ENCODE results near the gene SHROOM4. TPM values are rescaled to one million over a fixed set of nuclear protein-coding genes. Genes with fewer than 3 reads are reported as not detected.

Gene SHROOM4
- total and polyA plus RNA-seq, 4 donors, result 10.9 to 15.5 (median 12.5) TPM

DNA sequence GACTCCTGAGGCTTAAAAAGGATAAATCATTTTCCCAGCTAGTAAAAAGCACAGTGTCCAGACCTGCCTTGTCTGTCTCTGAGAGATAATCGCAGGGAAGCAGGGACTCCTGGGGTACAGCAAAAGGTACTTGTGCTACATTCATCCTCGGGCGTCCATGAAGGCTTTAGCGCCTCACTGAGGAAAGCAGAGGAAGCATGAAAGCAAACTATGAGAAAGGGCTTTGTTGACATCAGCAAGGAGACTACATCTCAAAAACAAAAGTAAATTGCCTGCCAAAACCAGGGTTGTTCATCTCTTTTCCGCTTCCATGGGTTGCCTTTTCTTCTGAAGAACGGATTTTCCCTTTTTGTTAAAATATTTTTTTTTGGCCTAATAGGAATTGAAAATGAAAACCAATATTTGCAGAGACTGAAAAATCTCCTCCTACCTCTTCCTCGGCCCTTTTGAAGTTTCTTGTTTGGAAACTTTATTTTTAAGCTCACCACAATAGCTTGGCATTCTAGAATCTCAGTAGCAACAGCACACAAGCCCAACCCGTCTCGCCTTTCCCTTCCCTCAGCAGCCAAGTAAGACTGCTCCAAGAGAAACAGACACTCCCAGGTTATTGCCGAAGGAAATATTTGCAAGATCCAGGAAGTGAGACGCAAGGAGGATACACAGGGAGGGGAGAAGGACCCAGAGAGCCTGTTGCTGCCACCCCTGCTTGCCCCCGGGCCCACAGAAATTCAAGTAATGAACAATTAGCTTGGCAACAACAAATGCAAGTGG lies 195.0 kb downstream of the SHROOM4 start:
- peak in 1 of 6 donors; percentile 49 for DNase-seq (ENCODE audit: low read depth in 4 of 6, low spot score in 6 of 6)
- Histone ChIP-seq H3K4me1 (ENCODE audit: control insufficient read depth, insufficient read depth, low read length) (no peaks in the 10 kb centered on the region), H3K36me3 (ENCODE audit: control insufficient read depth, insufficient read depth, low read length) (no peaks in the 10 kb centered on the region), H3K4me3 (ENCODE audit: low read depth, low read length) (no peak overlapping the region), H3K27ac (ENCODE audit: low read depth, low read length) (peak overlapping the region; percentile 30), H3K27me3 (ENCODE audit: control insufficient read depth, insufficient read depth, low read length) (peaks cover 11% of the 10 kb centered on the region), H3K9me3 (ENCODE audit: control insufficient read depth, insufficient read depth, low read length) (no peaks in the 10 kb centered on the region)
- 30% methylated on average over 6 of the region's 12 CpGs for WGBS (ENCODE audit: insufficient coverage)

DNA sequence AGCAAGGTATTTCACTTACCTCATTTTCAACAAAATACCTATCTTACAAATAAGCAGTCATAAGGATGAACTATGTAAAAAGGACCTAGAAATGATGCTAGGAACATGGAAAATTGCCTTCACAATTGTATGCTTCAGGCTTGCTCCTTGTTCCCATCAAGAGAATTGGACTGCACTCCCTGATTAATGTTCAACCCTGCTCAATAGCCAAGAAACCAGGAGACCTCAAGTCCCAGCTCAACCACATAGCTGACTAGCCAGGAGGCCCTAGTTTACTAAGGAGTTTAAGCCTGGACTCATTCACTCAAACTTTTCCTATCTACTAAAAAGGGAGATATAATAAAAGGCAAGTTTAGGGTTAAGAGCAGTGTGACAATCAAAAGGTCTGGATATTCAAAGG lies 196.8 kb downstream of the SHROOM4 start:
- DNase-seq (ENCODE audit: low read depth in 4 of 6, low spot score in 6 of 6), result no peak
- Histone ChIP-seq H3K36me3 (ENCODE audit: control insufficient read depth, insufficient read depth, low read length) (no peaks in the 10 kb centered on the region), H3K4me3 (ENCODE audit: low read depth, low read length) (no peak overlapping the region), H3K27me3 (ENCODE audit: control insufficient read depth, insufficient read depth, low read length) (peaks cover 11% of the 10 kb centered on the region), H3K4me1 (ENCODE audit: control insufficient read depth, insufficient read depth, low read length) (no peaks in the 10 kb centered on the region), H3K27ac (ENCODE audit: low read depth, low read length) (no peak overlapping the region), H3K9me3 (ENCODE audit: control insufficient read depth, insufficient read depth, low read length) (no peaks in the 10 kb centered on the region)

DNA sequence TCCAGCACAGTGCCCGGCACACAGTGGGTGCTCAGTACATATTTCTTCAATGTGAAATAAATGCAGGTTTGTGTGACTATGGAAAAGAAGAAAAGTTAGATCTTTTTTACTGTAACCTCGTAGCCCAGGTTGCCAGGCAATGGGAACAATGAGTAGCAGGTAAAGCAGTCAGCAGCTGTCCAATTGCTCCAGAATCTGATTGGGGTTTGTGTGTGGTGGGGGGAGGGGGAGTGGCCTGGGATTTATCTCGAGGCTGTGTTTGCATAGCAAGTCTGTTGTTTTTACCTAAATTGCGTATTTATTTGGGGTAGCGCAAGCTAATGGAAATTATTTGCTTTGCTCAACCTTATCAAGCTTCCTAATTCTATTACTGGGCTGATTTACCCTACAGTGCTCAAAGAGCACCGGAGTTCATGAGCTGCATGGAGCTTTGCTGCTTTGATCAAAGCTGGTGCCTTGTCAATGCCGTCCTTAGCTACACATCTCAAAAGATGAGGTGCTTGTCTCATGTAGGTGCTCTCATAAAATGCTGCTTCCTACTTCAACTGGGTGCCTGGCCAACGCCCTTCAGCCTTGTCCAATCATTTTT lies 198.3 kb downstream of the SHROOM4 start:
- H3K4me3 ChIP-seq (ENCODE audit: low read depth, low read length), result no peak overlapping the region
- no peaks in the 10 kb centered on the region for H3K4me1 ChIP-seq (ENCODE audit: control insufficient read depth, insufficient read depth, low read length)
- H3K36me3 ChIP-seq (ENCODE audit: control insufficient read depth, insufficient read depth, low read length), result no peaks in the 10 kb centered on the region
- no peak overlapping the region for H3K27ac ChIP-seq (ENCODE audit: low read depth, low read length)
- H3K9me3 ChIP-seq (ENCODE audit: control insufficient read depth, insufficient read depth, low read length), result no peaks in the 10 kb centered on the region
- peaks cover 11% of the 10 kb centered on the region for H3K27me3 ChIP-seq (ENCODE audit: control insufficient read depth, insufficient read depth, low read length)
- DNase-seq (ENCODE audit: low read depth in 4 of 6, low spot score in 6 of 6), result no peak
- 62% methylated on average over 4 of the region's 8 CpGs for WGBS (ENCODE audit: insufficient coverage)

DNA sequence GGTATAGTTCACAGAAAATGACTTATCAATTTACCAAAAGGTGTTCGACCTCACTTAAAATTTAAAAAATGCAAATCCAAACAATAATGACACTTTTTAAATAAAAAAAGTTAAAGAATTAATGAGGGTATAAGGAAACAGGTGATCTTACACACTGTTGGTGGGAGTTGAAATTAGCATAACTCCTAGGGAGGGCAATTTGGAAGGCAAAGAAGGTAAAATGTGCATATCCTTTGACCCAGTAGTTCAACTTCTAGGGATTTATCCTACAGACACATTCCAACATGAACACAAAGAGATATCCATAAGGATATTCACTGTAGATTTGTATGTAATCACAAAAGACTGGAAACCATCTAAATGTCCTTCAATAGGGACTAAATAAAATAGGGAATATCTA lies 199.5 kb downstream of the SHROOM4 start:
- DNase-seq (ENCODE audit: low read depth in 4 of 6, low spot score in 6 of 6), result no peak
- H3K4me1 ChIP-seq (ENCODE audit: control insufficient read depth, insufficient read depth, low read length), result no peaks in the 10 kb centered on the region
- H3K36me3 ChIP-seq (ENCODE audit: control insufficient read depth, insufficient read depth, low read length), result no peaks in the 10 kb centered on the region
- H3K27ac ChIP-seq (ENCODE audit: low read depth, low read length), result no peak overlapping the region
- H3K27me3 ChIP-seq (ENCODE audit: control insufficient read depth, insufficient read depth, low read length), result peaks cover 11% of the 10 kb centered on the region
- no peaks in the 10 kb centered on the region for H3K9me3 ChIP-seq (ENCODE audit: control insufficient read depth, insufficient read depth, low read length)
- no peak overlapping the region for H3K4me3 ChIP-seq (ENCODE audit: low read depth, low read length)
- WGBS (ENCODE audit: insufficient coverage), result no CpG with 5 or more reads among the region's 1 CpG

DNA sequence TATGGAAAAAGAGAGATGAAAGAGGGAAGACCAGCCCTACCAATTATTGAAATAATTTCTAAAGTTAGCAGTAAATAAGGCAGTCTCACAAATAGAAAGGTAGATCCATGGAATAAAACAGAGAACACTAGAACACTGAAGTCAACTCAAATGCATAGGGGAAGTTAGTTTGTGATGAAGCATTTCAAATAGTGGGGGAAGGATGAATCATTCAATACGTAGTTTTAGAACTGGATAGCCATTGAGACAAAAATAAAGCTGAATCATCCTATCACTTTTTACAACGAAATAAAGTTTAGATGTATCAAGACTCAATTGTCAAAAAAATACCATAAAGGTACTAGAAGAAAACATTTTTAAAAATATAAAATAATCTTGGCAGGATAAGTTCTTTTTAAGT lies 200.1 kb downstream of the SHROOM4 start:
- Histone ChIP-seq H3K27me3 (ENCODE audit: control insufficient read depth, insufficient read depth, low read length) (peaks cover 11% of the 10 kb centered on the region), H3K4me1 (ENCODE audit: control insufficient read depth, insufficient read depth, low read length) (no peaks in the 10 kb centered on the region), H3K4me3 (ENCODE audit: low read depth, low read length) (no peak overlapping the region), H3K27ac (ENCODE audit: low read depth, low read length) (no peak overlapping the region), H3K9me3 (ENCODE audit: control insufficient read depth, insufficient read depth, low read length) (no peaks in the 10 kb centered on the region), H3K36me3 (ENCODE audit: control insufficient read depth, insufficient read depth, low read length) (no peaks in the 10 kb centered on the region)
- no CpG with 5 or more reads among the region's 2 CpGs for WGBS (ENCODE audit: insufficient coverage)
- DNase-seq (ENCODE audit: low read depth in 4 of 6, low spot score in 6 of 6), result no peak

DNA sequence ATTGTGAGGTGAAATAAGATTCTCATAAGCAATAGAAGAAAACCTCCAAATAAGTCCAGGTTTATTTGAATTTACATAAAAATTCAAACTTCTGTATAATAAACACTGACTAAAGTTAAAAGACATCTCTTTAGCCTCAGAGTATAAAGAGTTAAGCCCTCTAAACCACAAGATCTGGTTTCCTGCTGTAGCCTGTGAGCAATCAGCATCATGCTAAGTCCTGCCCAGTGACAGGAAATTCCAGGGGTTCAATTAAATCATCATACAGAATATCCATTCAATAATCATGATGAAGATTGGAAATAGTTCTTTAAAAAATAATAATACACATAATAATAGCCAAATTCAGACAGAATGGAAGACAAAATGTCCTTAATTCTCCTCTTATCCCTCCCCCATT lies 204.2 kb downstream of the SHROOM4 start:
- Histone ChIP-seq H3K27ac (ENCODE audit: low read depth, low read length) (no peak overlapping the region), H3K4me1 (ENCODE audit: control insufficient read depth, insufficient read depth, low read length) (no peaks in the 10 kb centered on the region), H3K4me3 (ENCODE audit: low read depth, low read length) (no peak overlapping the region), H3K9me3 (ENCODE audit: control insufficient read depth, insufficient read depth, low read length) (no peaks in the 10 kb centered on the region), H3K36me3 (ENCODE audit: control insufficient read depth, insufficient read depth, low read length) (peaks cover 5% of the 10 kb centered on the region), H3K27me3 (ENCODE audit: control insufficient read depth, insufficient read depth, low read length) (peaks cover 2% of the 10 kb centered on the region)
- no peak for DNase-seq (ENCODE audit: low read depth in 4 of 6, low spot score in 6 of 6)

DNA sequence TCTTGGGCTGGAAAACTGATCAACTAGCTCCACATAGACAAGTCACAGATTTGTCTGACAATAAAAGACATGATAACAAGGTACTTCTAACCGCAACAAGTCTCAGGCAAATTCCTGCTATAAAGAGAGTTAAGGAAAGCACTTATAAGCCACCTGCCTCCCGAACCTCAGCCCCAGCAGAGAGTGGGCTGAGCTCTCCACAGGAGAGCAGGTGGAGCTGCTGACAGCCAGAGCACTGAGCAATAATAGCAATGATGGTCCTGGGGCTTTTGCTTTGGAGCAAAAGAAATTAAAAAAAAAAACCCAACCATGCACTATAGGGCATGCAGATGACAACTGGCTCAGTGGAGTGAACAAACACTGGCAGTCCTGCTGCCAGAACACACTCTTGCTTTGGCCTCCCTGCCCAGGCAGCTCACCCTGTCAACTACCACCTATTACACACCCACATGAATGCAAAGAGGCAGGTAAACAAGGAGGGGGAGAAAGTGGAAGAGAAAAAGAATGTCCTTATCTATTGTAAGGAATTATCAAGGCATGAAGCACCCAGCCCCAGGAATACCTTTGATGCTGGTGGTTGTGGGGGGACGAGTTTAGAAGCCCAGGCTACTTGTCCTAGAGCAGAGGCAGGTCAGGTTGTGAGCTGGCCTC lies 207.6 kb downstream of the SHROOM4 start:
- Histone ChIP-seq H3K36me3 (ENCODE audit: control insufficient read depth, insufficient read depth, low read length) (peaks cover 5% of the 10 kb centered on the region), H3K4me1 (ENCODE audit: control insufficient read depth, insufficient read depth, low read length) (no peaks in the 10 kb centered on the region), H3K27ac (ENCODE audit: low read depth, low read length) (no peak overlapping the region), H3K27me3 (ENCODE audit: control insufficient read depth, insufficient read depth, low read length) (peaks cover 2% of the 10 kb centered on the region), H3K9me3 (ENCODE audit: control insufficient read depth, insufficient read depth, low read length) (no peaks in the 10 kb centered on the region), H3K4me3 (ENCODE audit: low read depth, low read length) (no peak overlapping the region)
- DNase-seq (ENCODE audit: low read depth in 4 of 6, low spot score in 6 of 6), result peak in 1 of 6 donors; percentile 5
- WGBS (ENCODE audit: insufficient coverage), result 38% methylated on average over 2 of the region's 3 CpGs

DNA sequence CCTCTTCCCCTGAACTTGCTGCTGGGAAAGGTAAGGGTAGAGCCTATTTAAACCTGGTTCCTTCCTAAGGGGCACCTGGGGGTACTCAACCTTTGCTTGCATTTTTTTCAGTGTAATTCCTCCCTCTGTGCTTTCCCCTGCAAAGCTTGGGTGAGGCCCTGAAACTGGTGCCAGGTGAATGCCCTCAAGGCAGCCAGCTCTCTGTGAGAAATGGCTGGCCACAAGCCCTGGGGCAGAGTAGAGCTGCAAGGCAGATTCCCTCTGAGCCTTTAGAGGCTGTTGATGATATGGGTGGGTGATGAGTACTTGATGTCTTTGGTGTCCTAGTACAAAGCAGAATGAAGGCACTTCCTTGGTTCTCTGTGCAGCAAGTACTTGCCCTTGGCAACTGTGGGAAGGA lies 217.9 kb downstream of the SHROOM4 start:
- H3K9me3 ChIP-seq (ENCODE audit: control insufficient read depth, insufficient read depth, low read length), result no peaks in the 10 kb centered on the region
- H3K27ac ChIP-seq (ENCODE audit: low read depth, low read length), result no peak overlapping the region
- H3K27me3 ChIP-seq (ENCODE audit: control insufficient read depth, insufficient read depth, low read length), result no peaks in the 10 kb centered on the region
- no peaks in the 10 kb centered on the region for H3K4me1 ChIP-seq (ENCODE audit: control insufficient read depth, insufficient read depth, low read length)
- H3K4me3 ChIP-seq (ENCODE audit: low read depth, low read length), result no peak overlapping the region
- no peaks in the 10 kb centered on the region for H3K36me3 ChIP-seq (ENCODE audit: control insufficient read depth, insufficient read depth, low read length)
- no peak for DNase-seq (ENCODE audit: low read depth in 4 of 6, low spot score in 6 of 6)

DNA sequence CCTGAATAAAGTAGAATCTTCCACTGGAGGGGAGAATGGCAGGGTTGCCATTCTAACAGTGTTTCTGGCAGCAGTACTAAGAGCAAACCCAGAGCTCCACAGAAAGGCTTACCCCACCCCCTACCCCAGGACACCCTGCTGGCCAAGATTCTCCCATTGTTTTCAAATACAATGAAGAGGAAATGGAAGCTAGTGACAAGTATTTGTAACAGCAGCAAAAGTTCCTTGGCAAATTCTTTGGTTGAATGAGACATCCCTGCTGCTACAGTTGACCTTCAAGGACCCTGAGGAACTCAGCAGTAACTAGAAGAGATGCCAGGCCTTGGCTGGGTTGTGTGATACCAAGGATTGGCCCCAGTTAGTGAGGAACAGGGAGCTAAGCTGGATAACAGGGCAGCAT lies 219.2 kb downstream of the SHROOM4 start:
- H3K4me1 ChIP-seq (ENCODE audit: control insufficient read depth, insufficient read depth, low read length), result no peaks in the 10 kb centered on the region
- H3K27me3 ChIP-seq (ENCODE audit: control insufficient read depth, insufficient read depth, low read length), result no peaks in the 10 kb centered on the region
- no peaks in the 10 kb centered on the region for H3K36me3 ChIP-seq (ENCODE audit: control insufficient read depth, insufficient read depth, low read length)
- no peaks in the 10 kb centered on the region for H3K9me3 ChIP-seq (ENCODE audit: control insufficient read depth, insufficient read depth, low read length)
- no peak overlapping the region for H3K27ac ChIP-seq (ENCODE audit: low read depth, low read length)
- no peak overlapping the region for H3K4me3 ChIP-seq (ENCODE audit: low read depth, low read length)
- no peak for DNase-seq (ENCODE audit: low read depth in 4 of 6, low spot score in 6 of 6)

DNA sequence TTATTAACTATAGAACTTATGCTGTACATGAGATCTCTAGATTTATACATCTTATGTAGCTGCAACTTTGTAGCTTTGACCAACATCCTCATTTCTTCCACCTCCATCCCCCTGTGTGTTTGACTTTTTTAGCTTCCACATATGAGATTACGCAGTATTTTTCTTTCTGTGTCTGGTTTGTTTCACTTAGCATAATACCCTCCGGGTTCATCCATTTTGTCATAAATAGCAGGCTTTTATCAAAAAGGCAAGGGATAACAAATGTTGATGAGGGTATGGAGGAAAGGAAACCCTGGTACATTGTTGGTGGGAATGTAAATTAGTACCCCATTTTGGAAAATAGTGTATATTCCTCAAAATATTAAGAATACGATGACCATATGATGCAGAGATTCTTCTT lies 227.0 kb downstream of the SHROOM4 start:
- Histone ChIP-seq H3K27me3 (ENCODE audit: control insufficient read depth, insufficient read depth, low read length) (no peaks in the 10 kb centered on the region), H3K4me1 (ENCODE audit: control insufficient read depth, insufficient read depth, low read length) (no peaks in the 10 kb centered on the region), H3K36me3 (ENCODE audit: control insufficient read depth, insufficient read depth, low read length) (no peaks in the 10 kb centered on the region), H3K9me3 (ENCODE audit: control insufficient read depth, insufficient read depth, low read length) (no peaks in the 10 kb centered on the region), H3K4me3 (ENCODE audit: low read depth, low read length) (no peak overlapping the region), H3K27ac (ENCODE audit: low read depth, low read length) (no peak overlapping the region)
- no CpG with 5 or more reads among the region's 3 CpGs for WGBS (ENCODE audit: insufficient coverage)
- DNase-seq (ENCODE audit: low read depth in 4 of 6, low spot score in 6 of 6), result no peak
